ENCODE data around the gene MRPL28.
"Not testable (repeated sequence)": the region's sequence is repeated elsewhere in the genome, so short reads cannot be mapped to it uniquely, and the experiment has no call there.

The MRPL28 gene

DNA sequence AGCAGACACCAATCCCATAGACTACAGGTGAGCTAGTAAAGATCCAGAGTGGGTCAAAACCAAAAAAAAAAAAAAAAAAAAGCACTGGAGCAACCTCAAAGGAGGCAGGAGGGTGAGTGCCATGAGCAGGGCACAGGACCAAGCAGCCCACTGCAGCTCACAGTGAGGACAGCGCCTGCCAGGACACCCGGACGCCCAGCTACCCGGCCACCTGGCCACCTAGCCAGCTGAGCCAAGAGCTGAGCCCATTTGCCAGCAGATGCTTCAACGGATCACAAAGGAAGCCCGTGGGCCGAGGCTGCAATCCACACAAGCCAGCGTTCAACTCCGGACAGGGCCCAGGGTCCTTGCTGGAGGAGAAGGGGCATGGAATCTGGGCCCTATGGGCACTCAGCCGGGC, 32.9 kb downstream of the MRPL28 start:
- FAIRE-seq: no peak

GRCh38 chr16:336269-336668, 34.1 kb downstream of the MRPL28 start:
- FAIRE-seq: no peak

- not testable (repeated sequence) for FAIRE-seq
Measured at GRCh38 chr16:334861-335632, 35.3 kb downstream of the MRPL28 start.

DNA sequence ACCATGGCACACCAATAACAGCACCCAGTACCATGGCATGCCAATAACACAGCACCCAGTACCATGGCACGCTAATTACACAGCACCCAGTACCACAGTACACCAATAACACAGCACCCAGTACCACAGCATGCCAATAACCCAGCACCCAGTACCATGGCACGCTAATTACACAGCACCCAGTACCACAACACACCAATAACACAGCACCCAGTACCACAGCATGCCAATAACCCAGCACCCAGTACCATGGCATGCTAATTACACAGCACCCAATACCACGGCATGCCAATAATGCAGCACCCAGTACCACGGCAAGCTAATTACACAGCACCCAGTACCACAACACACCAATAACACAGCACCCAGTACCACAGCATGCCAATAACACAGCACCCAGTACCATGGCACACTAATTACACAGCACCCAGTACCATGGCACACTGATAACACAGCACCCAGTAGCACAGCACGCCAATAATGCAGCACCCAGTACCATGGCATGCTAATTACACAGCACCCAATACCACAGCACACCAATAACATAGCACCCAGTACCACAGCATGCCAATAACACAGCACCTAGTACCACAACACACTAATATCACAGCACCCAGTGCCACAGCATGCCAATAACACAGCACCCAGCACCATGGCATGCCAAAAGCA, 36.0 kb downstream of the MRPL28 start:
- FAIRE-seq: not testable (repeated sequence)

DNA sequence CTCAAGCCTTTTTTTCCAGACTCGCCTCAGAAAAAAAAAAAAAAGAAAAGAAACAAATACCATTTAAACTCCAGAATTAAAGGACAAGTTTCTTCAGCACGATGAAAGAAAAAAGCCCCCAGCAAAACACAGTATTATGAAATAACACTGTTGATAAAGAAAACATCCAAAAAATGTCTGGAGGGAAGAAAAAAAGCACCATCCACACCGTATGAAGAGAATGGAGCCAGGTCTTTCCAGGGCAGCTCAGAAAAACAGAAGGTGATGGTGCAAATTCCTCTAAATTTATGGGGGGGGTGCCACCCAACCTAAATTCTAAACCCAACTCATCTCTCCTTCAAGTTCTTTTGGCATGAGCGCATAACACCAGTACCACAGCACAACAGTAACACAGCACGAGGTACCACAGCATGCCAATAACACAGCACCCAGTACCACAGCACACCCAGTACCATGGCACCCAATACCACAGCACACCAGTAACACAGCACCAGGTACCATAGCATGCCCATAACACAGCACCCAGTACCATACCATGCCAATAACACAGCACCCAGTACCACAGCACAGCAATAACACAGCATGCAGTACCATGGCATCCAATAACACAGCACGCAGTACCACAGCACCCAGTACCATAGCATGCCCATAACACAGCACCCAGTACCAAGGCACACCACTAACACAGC, 36.8 kb downstream of the MRPL28 start:
- FAIRE-seq: no peak

DNA sequence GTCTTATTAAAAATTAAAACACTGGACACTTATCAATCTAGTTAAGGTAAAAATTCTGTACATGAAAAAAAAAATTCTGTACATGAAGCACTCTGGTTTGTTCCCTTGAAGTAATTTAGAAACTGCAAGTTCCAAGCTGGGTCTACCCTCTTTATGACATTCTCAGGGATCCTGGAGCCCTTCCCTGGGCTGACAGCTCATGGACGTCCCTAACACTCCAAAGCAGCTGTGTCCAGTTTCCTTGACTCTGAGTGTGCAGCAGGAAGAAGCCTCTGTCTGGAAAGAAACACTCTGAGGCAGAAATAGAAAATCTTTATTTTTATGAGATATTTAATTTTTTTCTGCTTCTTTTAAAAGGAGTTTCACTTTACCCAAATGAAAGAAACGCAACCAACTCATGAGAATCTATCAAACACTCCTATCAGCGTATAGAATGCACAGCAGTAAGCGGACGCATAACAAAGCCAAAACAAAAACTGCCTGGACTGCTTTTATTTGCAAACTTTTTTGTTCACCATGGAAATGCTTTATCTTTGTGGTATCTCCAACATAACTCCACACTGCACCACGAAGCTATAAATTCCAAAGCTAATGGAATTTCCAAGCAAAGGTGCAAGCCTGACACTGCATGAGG, 39.0 kb downstream of the MRPL28 start:
- not testable (repeated sequence) for FAIRE-seq

DNA sequence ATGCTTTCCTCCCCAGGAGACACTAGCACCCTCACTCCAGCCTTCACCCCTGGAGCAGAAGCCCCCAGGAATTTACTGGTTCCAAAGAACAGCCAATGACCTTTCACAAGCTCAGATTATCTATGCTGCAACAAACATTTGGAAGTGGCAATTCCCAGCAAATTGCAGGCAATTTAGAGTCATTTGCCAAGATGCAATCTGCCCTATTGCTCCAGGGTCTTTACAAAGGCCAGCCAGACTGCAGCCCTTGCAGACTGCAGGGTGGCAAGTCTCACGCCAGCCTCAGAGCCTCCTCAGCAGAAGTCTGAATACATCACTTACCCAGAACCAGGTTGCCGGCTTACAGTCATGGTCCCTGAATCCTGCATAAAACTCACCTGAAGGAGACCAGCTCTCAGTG, 39.6 kb downstream of the MRPL28 start:
- FAIRE-seq: no peak

- no peak for FAIRE-seq
Measured at GRCh38 chr16:325375-326145, 44.8 kb downstream of the MRPL28 start.

DNA sequence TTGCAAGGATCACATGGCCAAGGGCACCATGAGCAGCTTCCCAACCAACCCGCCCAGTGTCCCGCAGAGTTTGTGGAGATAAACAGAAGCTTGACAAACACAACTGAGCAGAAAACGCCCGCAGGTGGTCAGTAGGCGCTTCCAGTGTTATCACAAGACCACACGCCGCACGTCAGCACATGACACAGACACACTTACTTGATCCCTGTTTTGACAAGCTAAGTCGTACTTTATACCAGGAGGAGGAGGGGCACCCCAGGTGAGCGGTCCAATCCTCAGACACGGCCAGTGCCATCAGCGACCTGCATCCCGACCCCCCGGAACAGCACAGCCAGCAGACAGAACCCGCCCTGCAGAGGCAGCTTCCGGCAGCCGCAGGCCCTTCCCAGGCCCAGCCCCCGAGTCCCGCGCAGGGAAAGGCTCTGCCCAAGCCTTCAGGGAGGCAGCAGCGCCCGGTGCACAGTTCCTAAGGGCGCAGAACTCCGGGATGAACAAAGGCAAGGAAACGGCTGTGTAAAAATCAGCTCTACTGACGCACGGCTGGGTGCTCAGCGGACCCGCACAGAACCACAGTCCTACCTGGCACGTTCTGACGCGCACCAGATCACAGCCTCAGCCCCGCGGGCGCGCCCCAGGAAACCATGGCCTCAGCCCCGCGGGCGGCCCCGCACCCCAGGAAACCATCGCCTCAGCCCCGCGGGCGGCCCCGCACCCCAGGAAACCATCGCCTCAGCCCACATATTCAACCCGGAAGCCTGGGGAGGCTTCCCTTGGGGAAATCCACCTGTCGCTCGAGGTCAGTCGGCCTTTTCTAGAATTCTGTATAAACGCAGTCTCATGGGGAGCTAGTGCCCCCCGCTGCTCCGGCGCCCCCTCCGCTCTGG, 45.6 kb downstream of the MRPL28 start:
- no peak for FAIRE-seq

- FAIRE-seq: no peak
Measured at GRCh38 chr16:324201-324450, 46.2 kb downstream of the MRPL28 start.

DNA sequence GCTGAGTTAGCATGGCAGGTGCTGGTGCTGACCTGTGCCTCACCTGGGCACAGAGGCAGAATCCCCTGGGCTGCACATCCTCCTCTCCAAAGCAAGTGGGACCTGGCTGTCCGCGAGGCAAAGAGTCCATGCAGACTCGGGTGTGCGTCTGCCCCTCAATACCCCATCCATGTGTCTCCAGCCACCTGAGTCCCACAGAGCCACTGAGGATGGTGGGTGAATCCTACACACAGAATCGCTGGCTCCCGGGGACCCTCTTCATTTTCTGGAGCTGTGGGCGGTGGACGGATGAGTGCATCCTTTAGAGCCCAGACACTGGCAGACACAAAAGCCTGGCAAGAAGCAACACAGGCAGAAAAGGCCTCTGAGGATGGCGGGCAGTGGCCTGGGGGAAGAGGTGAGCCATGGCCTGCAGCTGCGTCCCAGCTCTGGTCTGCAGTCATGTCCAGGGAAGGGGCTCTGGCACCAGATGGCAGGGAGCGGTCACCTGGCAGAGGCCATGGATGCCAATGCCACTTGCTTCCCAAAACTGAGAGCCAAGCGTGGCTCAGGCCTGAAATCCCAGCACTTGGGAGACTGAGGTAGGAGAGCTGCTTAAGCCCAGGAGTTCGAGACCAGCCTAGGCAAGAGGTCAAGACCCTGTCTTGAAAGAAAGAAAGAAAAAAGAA, 47.7 kb downstream of the MRPL28 start:
- no peak for FAIRE-seq

DNA sequence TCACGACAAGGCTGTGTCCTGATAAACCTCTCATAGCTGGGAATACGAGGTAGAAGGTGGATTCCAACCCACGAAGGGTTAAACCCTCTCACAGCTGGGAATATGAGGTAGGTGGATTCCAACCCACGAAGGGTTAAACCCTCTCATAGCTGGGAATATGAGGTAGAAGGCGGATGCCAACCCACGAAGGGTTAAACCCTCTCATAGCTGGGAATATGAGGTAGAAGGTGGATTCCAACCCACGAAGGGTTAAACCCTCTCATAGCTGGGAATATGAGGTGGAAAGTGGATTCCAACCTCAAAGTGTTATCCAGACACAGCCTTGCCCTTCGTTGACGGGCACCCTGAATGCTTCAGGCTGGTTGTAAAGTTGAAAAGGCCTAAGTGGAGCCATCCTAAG, 48.8 kb downstream of the MRPL28 start:
- no peak for FAIRE-seq

- no peak for FAIRE-seq
Measured at GRCh38 chr16:320206-320605, 50.1 kb downstream of the MRPL28 start.

- no peak for FAIRE-seq
Measured at GRCh38 chr16:318628-319027, 51.7 kb downstream of the MRPL28 start.

DNA sequence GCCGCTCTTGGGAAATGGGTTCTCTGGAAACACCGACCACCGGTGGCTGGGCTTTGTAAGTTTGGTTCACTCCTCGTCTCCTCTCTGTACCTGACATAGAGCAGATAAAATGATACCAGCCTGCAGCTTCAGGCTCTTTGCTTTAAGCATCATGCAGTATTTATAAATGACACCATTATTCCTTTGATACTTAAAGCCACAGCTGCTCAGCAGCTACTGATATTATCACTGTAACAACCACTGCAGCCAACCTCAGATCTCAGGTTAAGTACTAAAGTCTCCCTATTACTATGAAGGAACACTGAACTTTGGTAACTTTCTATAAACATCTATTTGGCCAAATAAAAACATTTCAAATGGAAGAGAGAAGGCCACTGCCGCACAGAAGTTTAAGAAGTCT, 52.8 kb downstream of the MRPL28 start:
- FAIRE-seq: no peak

Data from colon (tissue), 2 donors.